SK-N-SH (cell line): ENCODE results near the gene MOB1B. TPM values are rescaled to one million over a fixed set of nuclear protein-coding genes. Genes with fewer than 3 reads are reported as not detected.

ENCODE experiments used
- CTCF ChIA-PET: fragments of 300-600, 350-600 bp; formaldehyde crosslinking; extraction: SDS; loops from one replicate; lab custom pipeline; 2021; lab: Yijun Ruan, JAX
- POLR2A ChIA-PET: fragments of 350-600 bp; sonication (Branson Sonifier 250); formaldehyde crosslinking; extraction: SDS; loops from one replicate; lab custom pipeline; 2020; ENCODE audit warnings: antibody characterized with exemption, inconsistent platforms; lab: Yijun Ruan, JAX
- DNase-seq: peaks from one replicate; pipeline ENCODE4 v3.0.0; 2012
- H2AFZ ChIP-seq: fragments of 200-600 bp; sonication (generic); 2 replicates; pipeline ENCODE4 v1.8.1; 2016; ENCODE audit warnings: antibody characterized with exemption, mild to moderate bottlenecking, low read depth
- H3F3A ChIP-seq: fragments of 200-600 bp; sonication (generic); replicated peaks from 2 replicates; pipeline ENCODE3; 2016; ENCODE audit warnings: antibody characterized with exemption, mild to moderate bottlenecking; ENCODE audit not compliant: insufficient read depth
- H3K27ac ChIP-seq, 2 experiments: fragments of 200-500 bp in 1 of 2; fragments of 200-600 bp in 1 of 2; sonication (Bioruptor generic) in 1 of 2; sonication (generic), shearing (Covaris generic) in 1 of 2; 2 replicates each; pipeline versions ENCODE4 v1.5.1 to v1.6.1; 2014 to 2016; ENCODE audit warnings: low read depth in 2 of 2, inconsistent platforms in 1 of 2, low read length in 1 of 2, mild to moderate bottlenecking in 1 of 2, mixed read lengths in 1 of 2
- H3K27me3 ChIP-seq: fragments of 200-600 bp; sonication (generic), shearing (Covaris generic); 2 replicates; pipeline ENCODE4 v1.6.1; 2016; ENCODE audit warnings: mixed run types; ENCODE audit not compliant: insufficient read depth
- H3K36me3 ChIP-seq, 2 experiments: fragments of 200-500 bp in 1 of 2; fragments of 200-600 bp in 1 of 2; sonication (Bioruptor generic) in 1 of 2; sonication (generic) in 1 of 2; replicated peaks in 1 of 2; 2 replicates each; pipeline versions ENCODE3 to v1.5.1; 2014 to 2016; ENCODE audit warnings: low read length in 1 of 2, mild to moderate bottlenecking in 1 of 2; ENCODE audit not compliant: insufficient read depth in 2 of 2, control insufficient read depth in 1 of 2
- H3K4me1 ChIP-seq, 2 experiments: fragments of 200-500 bp in 1 of 2; fragments of 200-600 bp in 1 of 2; sonication (Bioruptor generic) in 1 of 2; sonication (generic), shearing (Covaris generic) in 1 of 2; 2 replicates each; pipeline versions ENCODE4 v1.5.1 to v1.6.1; 2014 to 2016; ENCODE audit warnings: low read depth in 1 of 2, low read length in 1 of 2, mixed run types in 1 of 2; ENCODE audit not compliant: insufficient read depth in 2 of 2, control insufficient read depth in 1 of 2
- H3K4me2 ChIP-seq: fragments of 200-600 bp; sonication (generic), shearing (Covaris generic); 2 replicates; pipeline ENCODE4 v1.6.1; 2017; ENCODE audit warnings: mixed run types
- H3K4me3 ChIP-seq, 2 experiments: fragments of 200-500 bp in 1 of 2; fragments of 200-600 bp in 1 of 2; sonication (Bioruptor generic) in 1 of 2; sonication (generic), shearing (Covaris generic) in 1 of 2; 2 replicates each; pipeline versions ENCODE4 v1.5.1 to v1.8.1; 2014 to 2016; ENCODE audit warnings: low read depth in 2 of 2, inconsistent platforms in 1 of 2, low read length in 1 of 2, mild to moderate bottlenecking in 1 of 2, mixed read lengths in 1 of 2, moderate library complexity in 1 of 2
- H3K79me2 ChIP-seq: fragments of 200-600 bp; sonication (generic); 2 replicates; pipeline ENCODE4 v1.8.1; 2017; ENCODE audit warnings: mild to moderate bottlenecking; ENCODE audit not compliant: insufficient read depth
- H3K9ac ChIP-seq: fragments of 200-600 bp; sonication (generic); 2 replicates; pipeline ENCODE4 v1.6.1; 2017; ENCODE audit warnings: mixed run types
- H3K9me2 ChIP-seq: fragments of 200-600 bp; sonication (generic); 2 replicates; pipeline ENCODE4 v1.6.1; 2017; ENCODE audit warnings: mixed run types
- H3K9me3 ChIP-seq: fragments of 200-600 bp; sonication (generic); 2 replicates; pipeline ENCODE4 v1.6.1; 2017; ENCODE audit warnings: mixed run types, mild to moderate bottlenecking, moderate library complexity
- H4K20me1 ChIP-seq: fragments of 200-600 bp; sonication (generic); 2 replicates; pipeline ENCODE4 v1.6.1; 2017; ENCODE audit warnings: mild to moderate bottlenecking, mixed run types; ENCODE audit not compliant: insufficient read depth
- CTCF ChIP-seq: fragments of 200-600 bp; sonication (generic); IDR thresholded peaks from 2 replicates; pipeline ENCODE4 v1.6.1; 2017; ENCODE audit warnings: antibody characterized with exemption, mild to moderate bottlenecking, moderate library complexity
- EP300 ChIP-seq, 2 experiments: IDR thresholded peaks; 2 replicates each; pipeline versions ENCODE4 v1.4.0 to v1.6.1; 2012; ENCODE audit warnings: borderline replicate concordance in 1 of 2, low read depth in 1 of 2, low read length in 1 of 2
- FOXJ3 ChIP-seq: sonication (generic); formaldehyde crosslinking; IDR thresholded peaks from 2 replicates; pipeline ENCODE4 v1.5.1; 2020; ENCODE audit warnings: mild to moderate bottlenecking, missing genetic modification reagents
- JUND ChIP-seq: IDR thresholded peaks from 2 replicates; pipeline ENCODE4 v1.4.0; 2012
- PBX3 ChIP-seq: IDR thresholded peaks from 2 replicates; pipeline ENCODE4; 2012
- POLR2AphosphoS5 ChIP-seq: IDR thresholded peaks from 2 replicates; pipeline ENCODE4 v1.6.1; 2012; ENCODE audit warnings: low read depth, low read length
- SMC3 ChIP-seq: IDR thresholded peaks from 2 replicates; pipeline ENCODE4 v1.6.1; 2012; ENCODE audit warnings: low read depth, low read length, improper control_type of control experiment
- TEAD4 ChIP-seq: IDR thresholded peaks from 2 replicates; pipeline ENCODE4 v1.4.0; 2012; ENCODE audit warnings: mild to moderate bottlenecking, borderline replicate concordance; ENCODE audit not compliant: insufficient read depth
- WGBS: methylation state at CpG from one replicate; pipeline ENCODE4 v1.1.6; 2017; ENCODE audit warnings: low lambda C conversion rate; 5-methylcytosine and 5-hydroxymethylcytosine counted together
- polyA plus RNA-seq, 3 experiments: library from polyadenylated mRNA; depleted of rRNA; stranded (reverse); fragments of >200 nt; gene quantifications; 2 replicates each; pipeline ENCODE4 v1.2.3, GENCODE V29; 2012
- TF ChIP-seq, protein P1 (sequence below): IDR thresholded peaks from 2 replicates; pipeline ENCODE4 v1.4.0; 2012; ENCODE audit warnings: low read depth

MOB1B gene
- polyA plus RNA-seq, 1 of the 3 experiments (the other 2 are of a cell fraction): 2.9 TPM

DNA sequence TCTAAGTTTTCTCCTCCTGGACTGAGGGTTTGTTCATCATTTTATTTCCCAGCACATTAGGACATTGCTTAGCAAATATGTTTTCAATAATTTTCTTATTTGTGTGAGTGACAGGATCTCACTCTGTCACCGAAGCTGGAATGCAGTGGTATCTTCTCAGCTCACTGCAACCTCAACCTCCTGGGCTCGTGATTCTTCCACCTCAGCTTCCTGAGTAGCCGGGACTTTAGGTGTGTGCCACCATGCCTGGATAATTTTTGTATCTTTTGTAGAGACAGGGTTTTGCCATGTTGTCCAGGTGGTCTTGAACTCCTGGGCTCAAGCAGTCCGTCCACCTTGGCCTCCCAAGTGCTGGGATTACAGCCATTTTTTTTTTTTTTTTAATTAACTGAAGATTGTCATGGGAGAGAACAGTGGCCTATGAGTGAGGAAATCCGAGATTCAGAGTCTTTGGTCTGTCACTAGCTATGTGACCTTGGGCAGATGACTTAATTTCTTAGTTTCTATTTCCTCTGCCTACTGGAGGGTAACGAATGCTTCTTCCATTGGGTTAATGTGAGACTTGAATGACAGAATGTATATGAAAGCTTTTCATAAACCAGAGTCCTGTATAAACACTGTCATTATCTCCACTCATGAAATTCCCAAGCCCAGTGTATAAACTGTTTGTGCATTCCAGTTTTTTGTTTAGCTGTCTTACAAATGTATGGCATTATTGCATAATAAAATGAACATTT, 23.9 kb downstream of the MOB1B start:
- CTCF ChIA-PET: interaction anchor here (0.6 kb wide), 1 partner anchor 22 kb away, joined by 3 read pairs; no protein-coding TSS in a partner anchor
- peaks cover 89% of the 10 kb centered on the region for H3K79me2 ChIP-seq
- peaks cover 20% of the 10 kb centered on the region for H4K20me1 ChIP-seq

More for the DNA sequence above, 23.9 kb downstream of the MOB1B start:
- Histone ChIP-seq H2AFZ (no peak overlapping the region), H3K4me2 (no peak overlapping the region), H3K9ac (no peak overlapping the region), H3K36me3 (no peaks in the 10 kb centered on the region)
- 91% methylated on average over 6 of the region's 6 CpGs for WGBS
- DNase-seq: no peak
- POLR2A ChIA-PET: no interaction called here
- TF ChIP-seq POLR2AphosphoS5: no peak
- TF ChIP-seq, protein P1, sequence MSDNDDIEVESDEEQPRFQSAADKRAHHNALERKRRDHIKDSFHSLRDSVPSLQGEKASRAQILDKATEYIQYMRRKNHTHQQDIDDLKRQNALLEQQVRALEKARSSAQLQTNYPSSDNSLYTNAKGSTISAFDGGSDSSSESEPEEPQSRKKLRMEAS: no peak
- TF ChIP-seq TEAD4: no peak
- TF ChIP-seq JUND: no peak
- no peak for TF ChIP-seq FOXJ3 (CRISPR knock-in tag)
- TF ChIP-seq CTCF: no peak
- TF ChIP-seq PBX3: no peak
- no peak for TF ChIP-seq EP300 (IDR thresholded peaks at IDR 0.05; ENCODE audit: borderline replicate concordance in 1 of 2, low read depth in 1 of 2, low read length in 1 of 2)
- TF ChIP-seq SMC3: no peak
- TF ChIP-seq, all 33 proteins: peak for 0
- H3K4me3 ChIP-seq: no peak overlapping the region
- H3K27ac ChIP-seq: no peak overlapping the region
- peaks cover under 1% of the 10 kb centered on the region for H3F3A ChIP-seq
- H3K27me3 ChIP-seq: no peaks in the 10 kb centered on the region
- H3K9me2 ChIP-seq: no peaks in the 10 kb centered on the region
- H3K9me3 ChIP-seq: no peaks in the 10 kb centered on the region
- H3K4me1 ChIP-seq: peaks cover 3 to 7% of the 10 kb centered on the region in 2 experiments; a peak in 3 of 4 replicates
